GM21515 (cell line): ENCODE data around the gene PRUNE2.
A peak's percentile ranks its signal among the peaks of the same experiment; 100 is the strongest.

ENCODE experiments used
- ATAC-seq: cut with Tn5 transposase; IDR thresholded peaks from one replicate; pipeline ENCODE4 v1.9.1; 2021; ENCODE audit not compliant: unreplicated experiment

PRUNE2 gene

GRCh38 chr9:76741524-76741923, 164.4 kb downstream of the PRUNE2 start:
- ATAC-seq: no peak

- no peak for ATAC-seq
Observed at GRCh38 chr9:76738402-76738801, 167.5 kb downstream of the PRUNE2 start.

- no peak for ATAC-seq
Observed at GRCh38 chr9:76737154-76737902, 168.6 kb downstream of the PRUNE2 start.

- no peak for ATAC-seq
Observed at GRCh38 chr9:76734716-76735115, 171.2 kb downstream of the PRUNE2 start.

GRCh38 chr9:76733096-76733495, 172.8 kb downstream of the PRUNE2 start:
- ATAC-seq: no peak

GRCh38 chr9:76732341-76732958, 173.5 kb downstream of the PRUNE2 start:
- no peak for ATAC-seq

- ATAC-seq: no peak
Observed at GRCh38 chr9:76730801-76731200, 175.1 kb downstream of the PRUNE2 start.

- ATAC-seq: no peak
Observed at GRCh38 chr9:76729980-76730737, 175.8 kb downstream of the PRUNE2 start.

- no peak for ATAC-seq
Observed at GRCh38 chr9:76729116-76729515, 176.8 kb downstream of the PRUNE2 start.

GRCh38 chr9:76725885-76726284, 180.0 kb downstream of the PRUNE2 start:
- ATAC-seq: no peak

- no peak for ATAC-seq
Observed at GRCh38 chr9:76725011-76725546, 180.8 kb downstream of the PRUNE2 start.

GRCh38 chr9:76720245-76720644, 185.7 kb downstream of the PRUNE2 start:
- no peak for ATAC-seq

- ATAC-seq: no peak
Observed at GRCh38 chr9:76718166-76718565, 187.7 kb downstream of the PRUNE2 start.

- no peak for ATAC-seq
Observed at GRCh38 chr9:76717613-76718012, 188.3 kb downstream of the PRUNE2 start.

GRCh38 chr9:76717176-76717575, 188.7 kb downstream of the PRUNE2 start:
- ATAC-seq: no peak

- ATAC-seq: no peak
Observed at GRCh38 chr9:76716085-76716672, 189.7 kb downstream of the PRUNE2 start.

GRCh38 chr9:76713381-76713780, 192.5 kb downstream of the PRUNE2 start:
- no peak for ATAC-seq

- no peak for ATAC-seq
Observed at GRCh38 chr9:76709020-76709419, 196.9 kb downstream of the PRUNE2 start.

- ATAC-seq: peak; percentile 68
Observed at GRCh38 chr9:76707510-76707909, 198.4 kb downstream of the PRUNE2 start.

- ATAC-seq: no peak
Observed at GRCh38 chr9:76704593-76705204, 201.2 kb downstream of the PRUNE2 start.

GRCh38 chr9:76703270-76703669, 202.6 kb downstream of the PRUNE2 start:
- ATAC-seq: no peak
